Measurements from ENCODE around the gene TNS4.

The TNS4 gene

GRCh38 chr17:40432864-40433528, 68.4 kb downstream of the TNS4 start:
- DNase-seq = no peak

- DNase-seq = no peak
Measured at GRCh38 chr17:40431231-40431602, 70.2 kb downstream of the TNS4 start.

GRCh38 chr17:40430272-40431230, 70.9 kb downstream of the TNS4 start:
- DNase-seq = no peak

GRCh38 chr17:40427002-40427491, 74.4 kb downstream of the TNS4 start:
- no peak for DNase-seq

All from amniotic stem cell (primary cell).